BJ (cell line): ENCODE measurements around the gene SHMT2. TPM values are rescaled to one million over a fixed set of nuclear protein-coding genes. Genes with fewer than 3 reads are reported as not detected.

ENCODE experiments used
- CTCF ChIA-PET: fragments of 350-600 bp; formaldehyde crosslinking; extraction: SDS; loops from one replicate; lab custom pipeline; 2021; ENCODE audit warnings: antibody characterized with exemption, inconsistent platforms; lab: Yijun Ruan, JAX
- POLR2A ChIA-PET: fragments of 300-600 bp; sonication (Branson Sonifier 250); formaldehyde crosslinking; extraction: SDS; loops from one replicate; lab custom pipeline; 2021; ENCODE audit warnings: antibody characterized with exemption; lab: Charles Lee
- DNase-seq: peaks from one replicate; pipeline ENCODE4 v3.0.0-alpha.2; 2011; ENCODE audit warnings: low read depth
- H3K27me3 ChIP-seq: 2 replicates; pipeline ENCODE4 v1.6.0; 2011; ENCODE audit warnings: low read length; ENCODE audit not compliant: control insufficient read depth, insufficient read depth
- H3K36me3 ChIP-seq: 2 replicates; pipeline ENCODE4 v1.5.1; 2011; ENCODE audit warnings: low read length; ENCODE audit not compliant: control insufficient read depth, insufficient read depth
- H3K4me3 ChIP-seq: 2 replicates; pipeline ENCODE4 v1.5.1; 2011; ENCODE audit warnings: low read depth, mild to moderate bottlenecking, control low read depth, low read length
- CTCF ChIP-seq: IDR thresholded peaks from 2 replicates; pipeline ENCODE4 v1.5.1; 2011; ENCODE audit warnings: low read depth, mild to moderate bottlenecking, control low read depth, inconsistent platforms, low read length, moderate library complexity; ENCODE audit not compliant: insufficient read depth
- polyA plus RNA-seq: library from polyadenylated mRNA; depleted of rRNA; stranded (reverse); fragments of >200 nt; gene quantifications from 2 replicates; pipeline ENCODE4 v1.2.3, GENCODE V29; 2011

The SHMT2 gene
- polyA plus RNA-seq, 1 experiment = 550 TPM

GRCh38 chr12:57204454-57204853 lies 25.1 kb upstream of the SHMT2 start:
- POLR2A ChIA-PET = no interaction called here
- no peaks in the 10 kb centered on the region for H3K27me3 ChIP-seq
- no peak overlapping the region for H3K4me3 ChIP-seq
- H3K36me3 ChIP-seq = peaks cover 87% of the 10 kb centered on the region
- DNase-seq = no peak
- TF ChIP-seq CTCF = no peak
- CTCF ChIA-PET = no interaction called here

GRCh38 chr12:57205186-57205585 lies 24.3 kb upstream of the SHMT2 start:
- peaks cover 87% of the 10 kb centered on the region for H3K36me3 ChIP-seq
- no peak for DNase-seq
- ChIA-PET POLR2A (no interaction called here), CTCF (interaction anchor here (1.2 to 14.9 kb wide), 2 partner anchors 33 to 37 kb away, joined by 3 to 334 read pairs; a partner anchor contains a TSS)
- no peak overlapping the region for H3K4me3 ChIP-seq
- TF ChIP-seq CTCF = no peak
- no peaks in the 10 kb centered on the region for H3K27me3 ChIP-seq

GRCh38 chr12:57205931-57206330 lies 23.6 kb upstream of the SHMT2 start:
- TF ChIP-seq CTCF = no peak
- Histone ChIP-seq H3K36me3 (peaks cover 85% of the 10 kb centered on the region), H3K27me3 (no peaks in the 10 kb centered on the region), H3K4me3 (no peak overlapping the region)
- DNase-seq = no peak
- ChIA-PET POLR2A (no interaction called here), CTCF (interaction anchor here (1.2 to 14.9 kb wide), 2 partner anchors 34 to 36 kb away, joined by 3 to 334 read pairs; a partner anchor contains a TSS)

GRCh38 chr12:57207731-57208630 lies 21.5 kb upstream of the SHMT2 start:
- CTCF ChIA-PET = interaction anchor here (0.8 to 14.9 kb wide), 3 partner anchors 11 to 84 kb away, joined by 3 to 334 read pairs (median 3); a partner anchor contains a TSS
- POLR2A ChIA-PET = no interaction called here
- Histone ChIP-seq H3K27me3 (no peaks in the 10 kb centered on the region), H3K36me3 (peaks cover 77% of the 10 kb centered on the region), H3K4me3 (no peak overlapping the region)
- no peak for DNase-seq
- TF ChIP-seq CTCF = no peak

- DNase-seq = no peak
- no peak for TF ChIP-seq CTCF
- Histone ChIP-seq H3K4me3 (no peak overlapping the region), H3K36me3 (peaks cover 74% of the 10 kb centered on the region), H3K27me3 (no peaks in the 10 kb centered on the region)
- ChIA-PET POLR2A (no interaction called here), CTCF (interaction anchor here (14.9 kb wide), 1 partner anchor 33 kb away, joined by 334 read pairs; a partner anchor contains a TSS)
Observed at GRCh38 chr12:57208631-57209282, 20.8 kb upstream of the SHMT2 start.
